ENCODE results near the gene PKP4. TPM values are rescaled to one million over a fixed set of nuclear protein-coding genes. Genes with fewer than 3 reads are reported as not detected.

The PKP4 gene
- total and polyA plus RNA-seq, 2 donors (not counting 1 experiment from before 2014, with no cell fraction given) = 2.0 to 13.3 TPM

DNA sequence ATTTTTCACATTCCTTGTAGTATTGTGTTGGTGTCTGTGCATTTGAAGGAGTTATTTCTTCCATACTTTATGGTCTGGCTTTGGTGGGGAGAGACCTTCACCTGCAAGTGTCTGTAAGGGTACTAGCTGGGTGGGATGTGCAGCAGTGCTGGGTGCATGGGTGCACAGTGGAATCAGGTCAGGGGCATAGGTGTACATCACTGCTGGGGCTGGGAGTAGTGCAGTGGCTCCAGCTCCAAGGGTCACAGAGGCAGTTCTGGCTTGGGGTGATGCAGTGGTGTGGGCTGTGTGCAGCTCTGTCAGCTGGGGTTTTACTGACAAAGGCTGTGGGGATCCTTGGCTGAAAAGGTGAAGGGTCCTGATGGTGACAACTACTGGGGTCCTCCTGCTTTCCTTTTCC, 45.0 kb upstream of the PKP4 start:
- Histone ChIP-seq H3K4me2 (replicated peaks; ENCODE audit: low read depth, low read length, poor library complexity, severe bottlenecking) (no peak overlapping the region), H3K4me1 (ENCODE audit: control insufficient read depth in 2 of 2, insufficient read depth in 2 of 2, low read length in 2 of 2) (no peaks in the 10 kb centered on the region), H3K79me2 (ENCODE audit: control insufficient read depth, insufficient read depth, low read length) (no peaks in the 10 kb centered on the region), H3K9me3 (ENCODE audit: control extremely low read depth in 1 of 3, control insufficient read depth in 2 of 3, insufficient read depth in 1 of 3, low read length in 2 of 3) (peaks cover 4 to 16% (median 12%) of the 10 kb centered on the region in 3 donors), H3K4me3 (ENCODE audit: control extremely low read depth in 1 of 5, extremely low read depth in 1 of 5, insufficient read depth in 1 of 5, low read depth in 2 of 5, low read length in 4 of 5) (no peak overlapping the region), H4K20me1 (ENCODE audit: control insufficient read depth, insufficient read depth, low read length, poor library complexity, severe bottlenecking) (no peaks in the 10 kb centered on the region), H3K27ac (ENCODE audit: low read length in 2 of 2) (no peak overlapping the region), H3K36me3 (replicated peaks in 1 of 2; ENCODE audit: control extremely low read depth in 1 of 2, control insufficient read depth in 1 of 2, extremely low read depth in 1 of 2, insufficient read depth in 2 of 2, low read length in 1 of 2) (no peaks in the 10 kb centered on the region), H3K27me3 (replicated peaks in 1 of 4; ENCODE audit: control extremely low read depth in 1 of 4, control insufficient read depth in 3 of 4, insufficient read depth in 4 of 4, low read length in 3 of 4) (no peaks in the 10 kb centered on the region), H2AFZ (ENCODE audit: insufficient read depth, low read depth, low read length, poor library complexity, severe bottlenecking) (no peak overlapping the region), H3K9ac (ENCODE audit: low read length) (no peak overlapping the region)
- Mint-ChIP-seq H3K4me1 (no peaks in the 10 kb centered on the region), H3K27me3 (no peaks in the 10 kb centered on the region), H3K9me3 (ENCODE audit: insufficient read depth) (peaks cover 11% of the 10 kb centered on the region), H3K27ac (no peak overlapping the region), H3K4me3 (no peak overlapping the region)
- TF ChIP-seq EZH2 (IDR thresholded peaks at IDR 0.05; ENCODE audit: borderline replicate concordance, insufficient read depth, low read depth, low read length, poor library complexity, severe bottlenecking) = no peak
- TF ChIP-seq, protein P1, sequence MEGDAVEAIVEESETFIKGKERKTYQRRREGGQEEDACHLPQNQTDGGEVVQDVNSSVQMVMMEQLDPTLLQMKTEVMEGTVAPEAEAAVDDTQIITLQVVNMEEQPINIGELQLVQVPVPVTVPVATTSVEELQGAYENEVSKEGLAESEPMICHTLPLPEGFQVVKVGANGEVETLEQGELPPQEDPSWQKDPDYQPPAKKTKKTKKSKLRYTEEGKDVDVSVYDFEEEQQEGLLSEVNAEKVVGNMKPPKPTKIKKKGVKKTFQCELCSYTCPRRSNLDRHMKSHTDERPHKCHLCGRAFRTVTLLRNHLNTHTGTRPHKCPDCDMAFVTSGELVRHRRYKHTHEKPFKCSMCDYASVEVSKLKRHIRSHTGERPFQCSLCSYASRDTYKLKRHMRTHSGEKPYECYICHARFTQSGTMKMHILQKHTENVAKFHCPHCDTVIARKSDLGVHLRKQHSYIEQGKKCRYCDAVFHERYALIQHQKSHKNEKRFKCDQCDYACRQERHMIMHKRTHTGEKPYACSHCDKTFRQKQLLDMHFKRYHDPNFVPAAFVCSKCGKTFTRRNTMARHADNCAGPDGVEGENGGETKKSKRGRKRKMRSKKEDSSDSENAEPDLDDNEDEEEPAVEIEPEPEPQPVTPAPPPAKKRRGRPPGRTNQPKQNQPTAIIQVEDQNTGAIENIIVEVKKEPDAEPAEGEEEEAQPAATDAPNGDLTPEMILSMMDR (IDR thresholded peaks at IDR 0.05) = no peak
- POLR2A ChIA-PET = no interaction called here
- intact Hi-C loops (cut with micrococcal nuclease) = no loop called here
- CTCF ChIA-PET = no interaction called here
- no peak for DNase-seq
- ATAC-seq (ENCODE audit: low read depth) = no peak

DNA sequence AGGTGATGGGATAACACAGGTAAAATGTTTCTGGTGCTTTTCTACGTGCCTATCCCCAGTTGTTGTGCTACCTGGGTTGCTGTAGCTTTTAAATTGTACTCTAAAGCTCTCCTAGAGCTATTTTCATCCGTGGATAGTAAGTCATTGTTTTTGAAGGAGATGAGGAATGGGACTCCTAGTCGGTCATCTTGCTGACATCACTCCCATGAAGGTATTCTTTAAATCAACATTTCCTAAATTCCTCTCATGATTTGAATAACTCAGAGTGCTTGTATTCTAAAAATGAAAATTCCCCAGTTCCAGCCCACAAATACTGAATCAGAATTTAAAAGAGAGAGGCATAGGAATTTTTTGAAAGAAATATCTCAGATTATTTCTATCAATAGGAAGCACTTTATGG, 44.5 kb upstream of the PKP4 start:
- H3K4me3 Mint-ChIP-seq = no peak overlapping the region
- no peak for ATAC-seq (ENCODE audit: low read depth)

More for the DNA sequence above, 44.5 kb upstream of the PKP4 start:
- H3K4me2 ChIP-seq (replicated peaks; ENCODE audit: low read depth, low read length, poor library complexity, severe bottlenecking) = no peak overlapping the region
- H4K20me1 ChIP-seq (ENCODE audit: control insufficient read depth, insufficient read depth, low read length, poor library complexity, severe bottlenecking) = no peaks in the 10 kb centered on the region
- H3K9ac ChIP-seq (ENCODE audit: low read length) = no peak overlapping the region
- H3K27me3 Mint-ChIP-seq = no peaks in the 10 kb centered on the region
- WGBS (ENCODE audit: insufficient coverage) = no CpG with 5 or more reads among the region's 3 CpGs
- CTCF ChIA-PET = no interaction called here
- H3K9me3 Mint-ChIP-seq (ENCODE audit: insufficient read depth) = peaks cover 11% of the 10 kb centered on the region
- peaks cover 4 to 16% (median 12%) of the 10 kb centered on the region in 3 donors for H3K9me3 ChIP-seq (ENCODE audit: control extremely low read depth in 1 of 3, control insufficient read depth in 2 of 3, insufficient read depth in 1 of 3, low read length in 2 of 3)
- H3K27ac ChIP-seq (ENCODE audit: low read length in 2 of 2) = no peak overlapping the region
- intact Hi-C loops (cut with micrococcal nuclease) = no loop called here
- no peak for TF ChIP-seq EZH2 (IDR thresholded peaks at IDR 0.05; ENCODE audit: borderline replicate concordance, insufficient read depth, low read depth, low read length, poor library complexity, severe bottlenecking)
- TF ChIP-seq, protein P1 (IDR thresholded peaks at IDR 0.05) = no peak
- no peak overlapping the region for H3K27ac Mint-ChIP-seq
- no peaks in the 10 kb centered on the region for H3K4me1 ChIP-seq (ENCODE audit: control insufficient read depth in 2 of 2, insufficient read depth in 2 of 2, low read length in 2 of 2)
- no peak overlapping the region for H3K4me3 ChIP-seq (ENCODE audit: control extremely low read depth in 1 of 5, extremely low read depth in 1 of 5, insufficient read depth in 1 of 5, low read depth in 2 of 5, low read length in 4 of 5)
- H3K27me3 ChIP-seq (replicated peaks in 1 of 4; ENCODE audit: control extremely low read depth in 1 of 4, control insufficient read depth in 3 of 4, insufficient read depth in 4 of 4, low read length in 3 of 4) = no peaks in the 10 kb centered on the region
- no peaks in the 10 kb centered on the region for H3K79me2 ChIP-seq (ENCODE audit: control insufficient read depth, insufficient read depth, low read length)
- no peaks in the 10 kb centered on the region for H3K4me1 Mint-ChIP-seq
- H2AFZ ChIP-seq (ENCODE audit: insufficient read depth, low read depth, low read length, poor library complexity, severe bottlenecking) = no peak overlapping the region
- POLR2A ChIA-PET = no interaction called here
- DNase-seq = no peak
- H3K36me3 ChIP-seq (replicated peaks in 1 of 2; ENCODE audit: control extremely low read depth in 1 of 2, control insufficient read depth in 1 of 2, extremely low read depth in 1 of 2, insufficient read depth in 2 of 2, low read length in 1 of 2) = no peaks in the 10 kb centered on the region
